Measurements from ENCODE around the gene PRICKLE2.

GRCh38 chr3:64173563-64173962, 51.7 kb downstream of the PRICKLE2 start:
- TF ChIP-seq CTCF (IDR thresholded peaks at IDR 0.05; ENCODE audit: low read length) (no peak), EZH2 (IDR thresholded peaks at IDR 0.05; ENCODE audit: borderline replicate concordance, low read length) (no peak)
